HG02884 (cell line): ENCODE data around the gene RFPL2.
"Not testable (repeated sequence)": the region's sequence is repeated elsewhere in the genome, so short reads cannot be mapped to it uniquely, and the experiment has no call there.

ENCODE experiments used
- ATAC-seq: cut with Tn5 transposase; IDR thresholded peaks from one replicate; pipeline ENCODE4 v1.9.1; 2021; ENCODE audit warnings: mild to moderate bottlenecking, moderate library complexity; ENCODE audit not compliant: unreplicated experiment

RFPL2 gene

GRCh38 chr22:32175683-32176644, 28.9 kb downstream of the RFPL2 start:
- no peak for ATAC-seq

DNA sequence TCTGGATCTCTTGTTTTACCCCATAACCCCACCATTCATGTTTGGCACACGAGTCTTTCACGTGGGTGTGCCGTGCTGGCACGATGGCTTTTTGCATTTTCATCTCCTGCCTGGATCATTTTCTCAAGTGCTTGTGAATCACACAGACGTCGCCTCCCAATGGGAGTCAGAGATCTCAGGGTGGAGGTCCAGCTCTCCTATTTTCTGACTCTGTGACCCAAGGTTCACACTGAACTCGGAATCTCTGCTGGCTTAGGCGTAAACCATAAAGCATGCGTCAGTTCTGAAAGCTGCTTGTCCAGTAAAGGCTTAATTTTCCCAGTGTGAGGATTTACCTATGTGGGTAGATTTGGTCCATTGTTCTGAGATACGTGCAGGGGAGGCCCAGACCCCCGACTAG, 29.8 kb downstream of the RFPL2 start:
- ATAC-seq: no peak

- no peak for ATAC-seq
Observed at GRCh38 chr22:32165681-32166080, 39.2 kb downstream of the RFPL2 start.

DNA sequence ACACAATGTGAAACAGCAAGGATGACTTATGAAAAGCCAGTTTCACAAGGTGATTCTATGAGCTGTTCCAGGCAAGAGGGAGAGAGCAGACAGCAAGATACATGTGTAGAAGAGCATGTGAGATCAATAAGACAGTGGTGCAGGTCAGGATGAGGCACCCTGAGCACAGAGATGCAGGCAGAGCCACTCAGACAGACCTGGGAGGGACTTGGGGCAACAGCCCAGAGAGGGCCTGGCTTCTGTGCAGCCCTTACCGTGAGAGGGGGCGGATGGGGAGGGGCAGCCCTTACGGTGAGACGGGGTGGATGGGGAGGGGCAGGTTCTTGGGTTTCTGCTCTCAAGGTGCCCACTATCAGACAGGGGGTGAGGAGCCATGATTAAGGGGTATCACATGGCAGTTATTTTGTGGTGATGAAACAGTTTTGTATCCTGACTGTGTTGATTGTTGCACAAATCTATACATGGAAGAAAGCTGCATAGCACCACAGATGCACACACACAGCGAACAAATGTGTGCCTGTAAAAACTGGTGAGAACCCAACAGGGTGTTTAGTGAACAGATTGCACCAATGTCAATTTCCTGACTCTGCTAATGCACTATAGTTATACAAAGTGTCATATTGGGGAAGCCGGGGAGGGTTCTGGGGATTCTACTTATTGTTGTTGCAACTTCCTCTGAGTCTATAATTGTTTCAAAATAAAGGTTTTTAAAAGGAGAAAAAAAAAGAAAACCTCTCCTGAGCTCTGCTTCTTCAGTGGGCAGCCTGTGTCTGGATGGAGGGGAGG, 40.6 kb downstream of the RFPL2 start:
- no peak for ATAC-seq

DNA sequence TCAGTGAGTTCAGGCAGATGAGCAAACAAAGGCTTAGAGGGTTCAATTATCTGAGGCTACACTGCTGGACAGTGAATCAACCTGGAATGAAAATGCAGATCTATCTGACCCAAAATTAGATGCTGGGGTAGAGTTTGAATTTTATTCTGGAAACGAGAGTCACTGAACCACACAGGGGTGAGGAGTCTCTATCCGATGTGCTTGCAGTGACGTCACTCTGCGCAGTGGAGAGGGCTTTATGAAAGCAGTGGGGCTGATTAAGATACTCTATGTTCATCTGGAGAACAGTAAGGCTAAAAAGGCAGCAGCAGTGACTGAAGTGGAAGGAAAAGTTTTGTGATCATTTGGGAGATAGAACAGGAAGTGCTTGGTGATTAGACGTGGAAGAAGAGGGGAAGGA, 44.5 kb downstream of the RFPL2 start:
- not testable (repeated sequence) for ATAC-seq

DNA sequence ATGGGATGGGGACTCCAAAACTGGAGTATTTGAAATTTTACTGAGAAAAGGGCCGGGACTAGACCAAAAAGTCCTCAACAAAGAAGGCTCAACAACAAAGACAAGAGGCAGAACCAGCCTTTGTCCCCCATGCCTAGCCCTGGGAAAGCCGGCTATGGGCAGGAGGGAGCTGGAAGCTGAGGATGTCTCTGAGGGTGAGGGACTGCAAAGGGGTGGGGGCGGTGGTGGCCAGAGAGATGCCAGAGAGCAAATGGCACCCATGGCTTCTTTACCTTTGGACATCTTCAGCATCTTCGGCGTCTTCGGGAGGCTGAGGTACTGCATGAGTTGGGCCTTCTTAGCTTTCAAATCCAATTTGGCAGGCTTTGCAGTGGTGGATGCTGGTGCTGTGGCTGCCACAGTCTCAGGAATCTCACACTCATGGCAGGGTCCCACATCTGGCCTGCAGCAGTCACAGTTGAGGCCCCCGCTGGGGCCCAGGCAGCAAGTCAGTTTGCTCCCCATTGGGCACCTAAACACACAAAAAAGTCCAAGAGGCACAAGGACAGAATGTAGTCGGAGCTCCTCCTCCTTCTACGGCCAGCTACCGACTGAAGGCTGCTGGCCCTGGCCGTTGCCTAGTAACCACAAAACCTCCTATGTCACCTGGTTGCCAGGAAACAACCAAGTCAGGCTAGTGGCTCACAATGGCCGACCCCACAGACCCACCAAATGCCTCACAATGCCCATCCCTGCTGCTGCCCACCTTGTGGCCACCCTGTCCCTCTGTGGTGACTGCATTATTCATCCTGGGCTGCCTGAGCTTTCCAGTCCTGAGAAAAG, 46.0 kb downstream of the RFPL2 start, which contains the start of gene C22orf42:
C22orf42 (minus strand) TSS at position 592 of the 822 bp plus-strand sequence; CDS start at position 504, 88 bp downstream.
- no peak for ATAC-seq

DNA sequence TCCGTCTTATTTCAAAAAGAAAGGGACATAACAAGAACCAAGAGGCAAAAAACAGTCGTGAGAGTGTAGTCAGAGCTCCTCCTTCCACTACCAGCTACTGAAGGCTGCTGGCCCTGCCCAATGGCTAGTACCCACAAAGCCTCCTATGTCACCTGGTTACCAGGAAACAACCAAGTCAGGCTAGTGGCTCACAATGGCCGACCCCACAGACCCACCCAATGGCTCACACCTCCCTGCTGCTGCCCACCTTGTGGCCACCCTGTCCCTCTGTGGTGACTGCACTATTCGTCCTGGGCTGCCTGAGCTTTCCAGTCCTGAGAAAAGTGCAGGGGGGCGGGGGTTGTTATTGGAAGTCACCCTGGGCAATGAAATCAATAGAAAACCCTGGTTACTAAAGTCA, 47.2 kb downstream of the RFPL2 start:
- not testable (repeated sequence) for ATAC-seq

GRCh38 chr22:32154727-32155126, 50.1 kb downstream of the RFPL2 start:
- ATAC-seq: not testable (repeated sequence)

- ATAC-seq: not testable (repeated sequence)
Observed at GRCh38 chr22:32151641-32152040, 53.2 kb downstream of the RFPL2 start.

DNA sequence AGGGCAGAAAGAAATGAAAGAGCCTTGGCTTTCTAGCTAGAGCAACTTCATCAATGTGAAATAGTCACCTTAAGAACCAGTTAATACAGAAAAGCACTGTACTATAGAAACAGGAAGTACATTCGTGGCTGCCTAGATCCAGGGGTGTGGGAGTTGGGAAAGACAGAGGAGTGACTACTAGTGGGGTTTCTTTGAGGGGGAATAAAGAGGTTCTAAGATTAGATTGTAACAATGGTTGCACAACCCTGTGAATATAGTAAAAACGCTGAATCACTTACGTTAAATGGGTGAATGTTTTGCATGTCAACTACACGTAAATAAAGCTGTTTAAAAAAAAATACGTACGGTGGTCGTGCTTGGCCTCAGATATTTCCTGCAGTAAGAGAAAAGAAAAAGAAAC, 54.2 kb downstream of the RFPL2 start:
- ATAC-seq: not testable (repeated sequence)

- not testable (repeated sequence) for ATAC-seq
Observed at GRCh38 chr22:32148372-32148771, 56.5 kb downstream of the RFPL2 start.

DNA sequence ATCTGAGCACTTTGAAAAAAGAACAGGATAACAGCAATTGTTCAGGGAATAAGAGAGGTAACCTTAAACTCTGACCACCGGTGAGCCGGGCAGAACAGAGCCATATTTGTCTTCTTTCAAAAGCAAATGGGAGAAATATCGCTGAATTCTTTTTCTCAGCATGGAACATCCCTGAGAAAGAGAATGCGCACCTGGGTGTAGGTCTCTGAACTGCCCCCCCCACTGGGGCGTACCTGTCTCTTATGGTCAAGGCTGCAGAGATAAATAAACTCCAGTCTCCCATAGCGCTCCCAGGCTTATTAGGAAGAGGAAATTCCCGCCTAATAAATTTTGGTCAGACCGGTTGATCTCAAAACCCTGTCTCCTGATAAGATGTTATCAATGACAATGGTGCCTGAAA, 57.7 kb downstream of the RFPL2 start:
- ATAC-seq: not testable (repeated sequence)

DNA sequence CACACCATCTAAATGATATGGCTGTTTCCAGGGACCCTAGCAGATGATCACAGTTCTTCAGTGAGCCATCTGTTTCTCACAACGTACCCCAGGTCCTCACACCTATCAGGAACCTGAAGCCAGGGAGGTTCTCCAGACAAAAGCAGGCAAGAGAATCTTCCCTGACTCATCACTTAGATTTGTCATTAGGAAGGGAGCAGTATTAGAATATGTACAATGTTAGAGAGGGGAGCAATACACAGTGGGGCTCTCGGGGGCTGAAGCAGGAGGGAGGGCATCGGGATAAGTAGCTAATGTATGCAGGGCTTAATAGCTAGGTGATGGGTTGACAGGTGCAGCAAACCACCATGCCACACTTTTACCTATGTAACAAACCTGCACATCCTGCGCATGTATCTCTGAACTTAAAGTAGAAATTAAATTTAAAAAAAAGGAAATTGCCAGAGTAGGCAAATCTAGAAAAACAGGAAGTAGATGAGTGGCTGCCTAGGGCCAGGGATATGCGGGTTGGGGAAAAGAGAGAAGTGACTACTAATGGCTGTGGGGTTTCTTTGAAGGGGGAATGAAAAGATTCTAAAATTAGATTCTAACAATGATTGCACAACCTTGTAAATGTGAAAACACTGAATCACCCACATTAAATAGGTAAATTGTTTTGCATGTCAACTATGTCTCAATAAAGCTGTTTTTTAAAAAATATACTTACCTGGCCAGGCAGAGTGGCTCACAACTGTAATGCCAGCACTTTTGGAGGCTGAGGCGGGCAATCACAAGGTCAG, 60.2 kb downstream of the RFPL2 start:
- no peak for ATAC-seq

DNA sequence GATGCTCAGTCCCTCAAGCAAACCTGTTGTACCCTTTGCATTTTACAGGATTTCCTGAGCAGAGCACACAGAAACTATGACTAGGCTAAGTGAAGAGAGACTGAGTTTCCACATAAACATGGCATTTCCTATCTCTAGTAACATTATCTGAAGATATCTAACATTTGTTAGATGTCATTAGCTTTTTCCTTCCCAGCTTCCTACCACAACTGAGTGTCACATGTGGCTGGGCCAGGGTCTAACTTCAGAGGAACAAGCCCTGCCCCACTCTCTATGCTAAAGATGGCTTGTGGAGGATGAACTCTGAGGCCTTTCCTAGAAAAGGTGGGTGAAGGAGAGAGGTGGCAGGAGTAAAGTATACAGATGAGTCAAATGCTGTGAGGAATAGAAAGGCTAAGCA, 62.3 kb downstream of the RFPL2 start:
- no peak for ATAC-seq

DNA sequence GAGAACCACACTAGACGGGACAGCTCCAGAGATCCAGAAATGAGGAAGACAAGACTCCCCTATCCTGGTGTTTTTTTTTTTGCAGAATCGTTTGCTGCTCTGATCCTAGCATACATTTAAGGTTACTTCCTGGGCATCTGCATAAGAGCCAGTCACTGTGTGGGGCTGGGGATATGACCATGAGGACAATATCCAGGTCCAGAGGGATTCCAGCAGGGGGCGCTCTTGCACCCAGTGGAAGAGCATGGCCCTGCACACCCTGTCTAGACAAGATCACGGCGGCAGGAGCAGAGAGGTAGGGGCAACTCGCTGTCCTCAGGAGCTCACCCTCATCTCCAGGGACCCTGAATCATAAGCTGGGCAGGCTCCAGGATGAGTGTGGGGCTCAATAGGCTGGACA, 64.2 kb downstream of the RFPL2 start:
- ATAC-seq: not testable (repeated sequence)
